UCSD-AML1 (cell line): ENCODE measurements around the gene MRPS23.
"Not testable (repeated sequence)": the region's sequence is repeated elsewhere in the genome, so short reads cannot be mapped to it uniquely, and the experiment has no call there.

Experiments
- DNase-seq: peaks from one replicate; lab custom pipeline; 2025; ENCODE audit not compliant: unreplicated experiment; lab: John Stamatoyannopoulos, UW

The MRPS23 gene

GRCh38 chr17:57864273-57864672 is 14.4 kb upstream of the MRPS23 start:
- DNase-seq = no peak

DNA sequence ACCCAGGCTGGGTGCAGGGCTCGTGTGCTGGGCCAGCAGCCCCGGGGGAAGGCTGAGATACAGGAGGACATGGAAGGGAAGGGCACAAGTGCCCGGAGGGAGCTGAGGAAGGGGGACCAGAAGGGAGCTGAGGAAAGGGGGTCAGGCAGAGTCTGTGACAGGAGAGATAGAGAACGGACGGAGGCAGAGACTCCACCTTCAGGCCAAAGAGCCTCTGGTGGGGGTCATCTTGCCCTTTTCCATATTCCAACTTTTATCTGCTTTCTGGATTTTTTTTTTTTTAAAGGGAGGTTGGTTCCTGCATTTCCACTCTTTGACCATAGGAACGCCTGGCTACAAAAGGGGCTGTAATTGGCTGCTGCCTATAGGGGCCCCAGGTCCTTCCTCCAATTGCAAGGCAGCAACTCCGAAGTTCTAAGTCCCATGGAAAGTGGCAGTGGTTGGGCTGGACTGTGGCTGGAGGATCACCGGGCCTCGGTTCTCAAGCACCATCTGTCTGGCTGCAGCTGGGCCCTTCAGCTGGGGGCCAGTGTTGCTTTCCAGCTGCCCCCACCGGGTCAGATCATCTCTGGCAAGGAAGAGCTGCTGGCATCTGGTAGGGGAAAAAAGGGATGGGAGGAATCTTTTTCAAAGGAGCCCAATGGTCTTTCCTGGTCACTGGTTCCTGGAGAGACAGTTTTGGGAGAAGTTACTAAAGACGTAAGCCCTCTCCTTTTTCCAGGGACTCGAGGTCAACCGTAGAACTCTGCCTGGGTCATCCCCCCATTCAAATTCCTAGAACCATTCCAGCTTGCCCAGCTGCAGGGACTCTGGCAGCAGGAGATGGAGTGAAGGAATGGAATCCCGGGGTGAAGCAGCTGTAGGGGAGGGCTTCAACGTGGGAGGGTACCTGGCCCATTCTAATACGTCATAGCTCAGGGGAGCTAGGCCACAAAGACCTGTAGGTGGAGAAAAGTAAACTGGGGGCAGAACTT is 13.1 kb upstream of the MRPS23 start:
- no peak for DNase-seq

DNA sequence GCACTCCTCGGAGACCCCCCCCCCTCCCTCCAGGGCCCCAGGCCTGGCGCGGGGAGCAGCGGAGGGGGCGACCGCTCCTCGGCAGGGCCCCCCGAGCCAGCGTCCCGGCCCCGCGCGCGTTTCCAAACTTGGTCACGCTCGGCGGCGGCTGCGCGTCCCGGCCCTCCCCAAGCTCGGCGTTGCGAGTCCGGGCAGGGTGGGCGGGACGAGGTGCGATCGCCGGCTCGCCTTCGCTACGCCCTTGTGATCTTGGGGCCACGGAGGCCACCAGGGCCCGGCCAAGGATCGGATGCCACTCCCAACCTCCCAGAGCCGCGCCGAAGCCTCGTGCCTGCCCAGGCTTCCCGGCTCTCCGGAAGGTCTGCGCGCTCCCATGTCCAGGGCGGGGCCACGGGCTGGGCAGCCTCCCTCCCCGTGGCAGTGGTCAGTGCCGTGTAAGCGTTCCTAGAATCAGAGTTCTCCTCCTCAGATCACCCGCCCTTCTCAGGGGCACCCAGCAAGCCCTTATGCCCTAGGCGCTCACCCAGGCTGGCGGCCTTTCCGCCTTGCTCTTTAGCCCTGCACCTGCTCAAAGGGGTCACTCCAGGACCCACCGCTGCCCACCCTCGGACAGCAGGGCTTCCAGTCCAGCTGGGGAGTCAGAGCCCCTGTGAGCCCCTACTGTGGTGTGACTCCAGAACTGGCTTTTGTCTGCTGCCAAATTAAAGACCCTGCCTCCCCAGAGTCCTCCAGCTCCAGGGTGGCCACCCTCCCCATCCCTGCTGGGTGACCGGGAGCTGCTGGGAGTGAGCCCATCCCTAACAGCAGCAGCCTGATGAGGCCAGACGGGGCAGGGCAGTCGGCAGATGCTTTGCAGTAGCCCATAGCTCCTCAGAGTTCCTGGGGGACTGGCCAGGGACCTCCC is 12.2 kb upstream of the MRPS23 start:
- DNase-seq = no peak

GRCh38 chr17:57861000-57861789 is 11.4 kb upstream of the MRPS23 start:
- peak; percentile 79 for DNase-seq

DNA sequence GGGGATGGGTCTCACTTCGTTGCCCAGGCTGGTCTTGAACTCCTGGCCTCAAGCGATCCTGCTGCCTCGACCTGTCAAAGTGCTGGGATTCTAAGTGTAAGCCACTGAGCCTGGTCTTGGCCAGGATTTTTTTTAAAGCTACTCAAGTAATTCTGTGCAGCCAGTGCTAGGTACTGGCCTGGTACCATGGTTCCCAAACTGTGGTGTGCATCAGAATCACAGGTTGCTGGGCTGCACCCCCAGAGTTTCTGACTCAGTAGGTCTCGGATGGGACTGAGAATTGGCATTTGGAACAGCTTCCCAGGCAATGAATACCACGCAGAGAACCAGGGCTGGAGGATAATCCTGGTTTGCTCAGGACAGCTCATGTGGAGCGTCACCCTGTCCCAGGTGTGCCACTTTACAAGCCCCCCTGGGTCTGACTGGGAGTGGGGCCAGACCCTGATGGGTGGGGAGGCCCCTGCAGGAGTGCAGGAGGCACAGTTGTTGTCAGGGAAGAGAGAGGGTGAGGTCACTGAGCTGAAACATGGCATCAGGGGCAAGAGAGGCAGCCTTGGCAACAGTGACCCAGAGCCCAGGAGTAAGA is 10.7 kb upstream of the MRPS23 start:
- DNase-seq = no peak

DNA sequence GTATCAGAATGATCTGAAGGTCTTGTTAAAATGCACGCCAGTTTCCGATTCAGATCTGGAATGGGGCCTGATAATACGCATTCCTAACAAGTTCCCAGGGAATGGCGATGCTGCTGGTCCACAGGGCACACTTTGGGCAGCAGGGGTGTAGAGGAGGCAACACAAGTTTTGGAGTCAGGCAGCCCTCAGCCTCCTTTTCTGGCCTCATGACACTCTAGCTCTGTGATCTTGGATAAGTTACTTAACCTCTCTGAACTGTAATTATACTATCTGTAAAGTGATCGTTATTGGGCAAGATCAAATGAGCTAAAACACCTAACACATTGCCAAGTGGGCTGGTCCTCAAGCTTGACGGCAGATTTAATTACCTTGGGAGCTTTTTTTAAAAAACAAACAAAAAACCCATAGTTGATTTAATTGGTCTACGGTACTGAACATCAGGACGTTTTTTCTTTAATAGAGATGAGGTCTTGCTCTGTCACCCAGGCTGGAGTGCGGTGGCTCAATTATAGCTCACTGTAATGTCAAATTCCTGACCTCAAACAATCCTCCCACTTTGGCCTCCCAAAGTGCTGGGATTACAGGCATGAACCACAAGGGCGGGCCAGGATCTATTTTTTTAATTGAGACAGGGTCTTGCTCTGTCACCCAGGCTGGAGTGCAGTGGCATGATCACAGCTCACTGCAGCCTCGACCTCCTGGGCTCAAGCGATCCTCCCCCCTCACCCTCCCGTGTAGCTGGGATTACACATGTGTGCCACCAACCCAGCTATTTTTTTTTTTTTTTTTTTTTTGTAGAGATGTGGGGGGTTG is 10.0 kb upstream of the MRPS23 start:
- no peak for DNase-seq

GRCh38 chr17:57858838-57859237 is 9.0 kb upstream of the MRPS23 start:
- no peak for DNase-seq

DNA sequence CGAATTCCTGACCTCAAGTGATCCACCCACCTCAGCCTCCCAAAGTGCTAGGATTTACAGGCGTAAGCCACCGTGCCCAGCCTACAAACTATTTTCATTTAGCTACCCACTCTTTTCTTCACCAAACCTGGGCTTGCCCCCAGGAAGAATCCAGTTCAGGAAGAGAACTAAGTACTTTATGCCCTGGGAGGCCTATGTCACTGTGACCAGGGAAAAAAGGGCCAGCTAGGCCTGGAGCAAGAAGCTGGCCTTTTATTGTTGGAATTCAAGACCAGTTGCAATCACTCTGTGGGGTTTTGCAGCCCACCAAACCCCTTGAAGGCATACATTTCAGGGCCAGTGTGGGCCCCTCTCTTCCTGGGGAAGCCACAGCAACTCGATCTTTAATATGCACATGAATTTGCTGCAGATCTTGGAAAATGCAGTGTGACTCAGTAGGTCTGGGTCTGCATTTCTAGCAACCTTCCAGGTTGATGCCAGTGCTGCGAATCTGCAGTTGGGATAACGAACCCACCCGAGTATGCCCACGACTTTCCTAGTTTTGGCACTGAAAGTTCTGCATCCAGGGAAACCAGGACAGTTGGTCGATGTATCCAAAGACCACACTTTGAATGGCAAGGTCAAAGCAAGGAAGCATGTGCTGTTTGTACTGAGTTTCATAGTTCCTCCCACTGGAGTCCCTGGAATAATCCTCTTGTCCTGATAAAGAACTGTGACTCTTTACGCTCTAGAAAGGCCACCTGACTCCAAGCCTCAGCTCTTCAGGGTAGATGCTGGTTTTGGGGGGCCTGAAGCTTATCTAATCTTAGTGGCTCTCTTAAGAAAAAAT is 7.2 kb upstream of the MRPS23 start:
- no peak for DNase-seq

DNA sequence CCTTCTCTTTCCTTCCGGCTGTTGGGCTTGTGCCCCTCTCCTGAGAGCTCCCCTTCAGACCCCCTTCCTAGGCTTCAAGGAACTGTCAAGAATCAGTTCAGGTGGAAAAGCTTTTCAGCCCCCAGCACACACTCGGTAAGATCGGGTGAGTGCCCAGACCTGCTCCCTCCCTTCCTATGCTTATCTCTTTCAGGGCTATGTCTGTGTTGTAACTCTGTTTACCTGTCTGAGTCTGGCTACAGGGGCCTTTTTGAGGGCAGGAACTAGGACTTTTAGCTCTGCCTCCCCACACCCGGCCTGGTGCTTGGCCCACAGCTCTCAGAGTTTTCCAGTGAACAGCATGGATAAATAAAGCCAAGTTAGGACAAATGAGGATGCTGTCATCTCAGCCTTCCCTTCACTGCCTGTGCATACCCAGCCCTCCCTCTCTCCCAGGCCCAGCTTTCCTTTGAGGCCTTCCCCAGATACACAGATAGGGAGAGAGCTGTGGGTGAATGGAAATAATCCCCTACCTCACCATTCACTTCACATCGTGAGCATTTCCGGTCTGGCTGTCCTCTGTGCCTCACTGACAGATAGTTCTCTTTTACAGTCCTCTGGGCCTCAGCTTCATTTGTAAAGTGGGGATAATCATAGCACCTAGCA is 5.7 kb upstream of the MRPS23 start:
- no peak for DNase-seq

DNA sequence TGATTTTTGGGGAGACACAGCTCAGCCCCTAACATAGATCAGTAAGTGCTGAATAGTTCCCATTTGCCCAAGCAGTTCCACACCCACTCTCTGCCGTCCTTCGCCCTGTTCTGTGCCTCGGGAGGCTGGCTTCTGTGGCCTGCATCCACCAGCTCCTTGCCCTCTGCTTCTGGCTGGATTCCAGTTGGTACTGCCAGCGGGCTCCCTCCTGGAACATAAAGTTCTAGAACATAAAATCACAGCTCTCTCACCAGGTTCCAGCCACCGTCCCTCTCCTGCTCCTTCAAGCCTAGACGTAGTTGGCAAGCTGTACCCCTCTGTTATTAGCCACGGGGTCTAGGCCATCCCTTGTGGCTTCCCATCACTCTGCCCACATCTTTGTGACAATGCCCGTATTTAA is 3.9 kb upstream of the MRPS23 start:
- DNase-seq = no peak

DNA sequence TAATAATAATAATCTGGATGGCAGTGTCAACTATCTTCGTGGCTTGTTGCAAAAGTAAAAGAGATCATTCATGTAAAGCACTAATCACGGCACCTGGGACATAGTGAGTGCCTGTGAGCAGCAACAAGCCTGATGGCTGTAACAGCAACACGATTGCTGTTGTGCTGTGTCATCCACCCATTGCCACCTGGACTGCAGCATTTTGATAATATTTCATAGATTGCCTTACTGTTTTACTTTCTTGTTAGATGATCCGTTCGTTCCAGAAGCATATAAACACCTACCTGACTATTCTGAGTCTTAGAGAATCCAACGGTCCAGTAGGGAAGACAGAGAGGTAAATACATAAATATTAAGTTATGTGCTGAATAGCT is 3.1 kb upstream of the MRPS23 start:
- no peak for DNase-seq

DNA sequence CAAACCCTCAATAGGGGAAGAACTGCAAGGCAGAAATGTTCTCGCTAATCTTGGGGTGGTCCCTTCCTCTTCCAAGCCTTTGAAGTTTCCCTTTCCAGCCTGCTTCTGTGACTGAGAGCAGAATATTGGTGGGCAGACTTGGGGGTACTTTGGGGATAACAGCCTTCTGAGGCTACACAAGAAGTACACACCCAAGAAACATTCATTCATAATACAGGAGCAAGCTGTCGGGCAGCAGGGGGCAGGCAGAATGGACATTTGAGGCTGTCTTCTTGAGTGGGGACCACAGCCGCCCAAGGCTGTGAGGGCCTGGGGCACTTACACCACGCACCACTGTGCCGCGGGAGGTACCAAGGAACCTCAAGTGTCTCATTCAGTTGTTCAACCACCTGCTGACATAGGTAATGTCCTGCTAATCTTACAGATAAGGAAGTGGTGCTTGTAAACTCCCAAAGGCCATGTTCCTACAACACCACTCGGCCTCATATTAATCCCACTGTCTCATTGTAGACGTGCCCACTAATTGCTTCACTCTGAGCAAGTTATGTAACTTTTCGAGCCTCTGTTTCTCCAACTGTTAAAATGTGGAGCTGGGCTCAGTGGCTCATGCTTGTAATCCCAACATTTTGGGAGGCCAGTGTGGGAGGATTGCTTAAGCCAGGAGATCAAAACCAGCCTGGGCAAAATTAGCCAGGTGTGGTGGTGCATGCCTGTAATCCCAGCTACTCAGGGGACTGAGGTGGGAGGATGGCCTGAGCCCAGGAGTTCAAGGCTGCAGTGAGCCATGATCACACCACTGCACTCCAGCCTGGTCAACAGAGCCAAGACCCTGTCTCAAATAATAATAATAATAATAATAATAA is 2.5 kb upstream of the MRPS23 start:
- DNase-seq = no peak

DNA sequence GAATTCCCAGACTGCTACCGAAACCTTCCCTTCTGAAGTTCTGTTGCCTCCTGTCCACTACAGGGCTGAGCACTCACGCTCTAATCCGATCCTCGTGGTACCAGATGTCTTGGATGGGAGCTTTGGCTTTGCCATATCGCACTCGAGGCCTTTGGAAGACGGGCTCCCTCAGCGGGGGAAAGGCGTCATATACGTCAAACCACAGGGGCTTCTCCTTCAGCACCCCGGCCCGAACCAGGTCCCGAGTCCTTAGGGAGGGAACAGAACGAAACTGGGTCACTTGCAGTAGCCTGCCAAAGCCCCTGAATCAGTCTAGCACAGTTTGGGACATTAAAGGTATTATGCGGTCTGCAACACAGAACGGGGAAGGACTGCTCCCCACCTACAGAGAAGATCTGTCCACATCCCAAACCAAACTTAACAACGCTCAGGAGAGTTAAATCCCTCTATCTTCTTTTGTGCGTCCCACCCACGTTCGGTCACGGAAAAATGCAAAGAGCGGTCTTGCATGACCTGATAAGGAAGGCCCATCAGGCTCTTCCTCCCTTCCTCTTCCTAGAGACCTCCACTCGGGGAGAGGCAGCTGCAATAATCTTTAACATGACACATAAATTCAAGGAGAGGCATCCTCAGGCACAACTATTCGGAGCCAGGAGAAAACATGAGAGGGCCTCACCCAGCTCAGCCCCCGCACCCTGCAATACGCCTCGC is 526 bp downstream of the MRPS23 start:
- no peak for DNase-seq

GRCh38 chr17:57846056-57846945 is 3.5 kb downstream of the MRPS23 start:
- DNase-seq = not testable (repeated sequence)

DNA sequence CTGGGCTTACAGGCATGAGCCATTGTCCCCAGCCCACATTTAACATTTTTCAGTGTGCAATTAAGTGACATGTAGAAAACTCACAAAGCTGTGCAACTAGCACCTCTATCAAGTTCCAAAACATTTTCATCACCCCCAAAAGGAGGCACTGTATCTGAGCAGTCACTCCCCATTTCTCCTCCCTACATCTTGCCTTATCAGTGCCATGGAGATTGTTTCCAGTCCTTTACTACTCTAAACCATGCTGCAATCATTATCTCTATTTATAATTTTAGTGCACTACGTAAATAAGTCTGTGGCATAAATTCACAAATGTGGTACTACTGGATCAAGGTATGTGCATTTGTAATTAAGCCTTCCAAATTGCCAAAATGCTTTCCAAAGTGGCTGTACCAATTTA is 7.6 kb downstream of the MRPS23 start:
- DNase-seq = no peak

DNA sequence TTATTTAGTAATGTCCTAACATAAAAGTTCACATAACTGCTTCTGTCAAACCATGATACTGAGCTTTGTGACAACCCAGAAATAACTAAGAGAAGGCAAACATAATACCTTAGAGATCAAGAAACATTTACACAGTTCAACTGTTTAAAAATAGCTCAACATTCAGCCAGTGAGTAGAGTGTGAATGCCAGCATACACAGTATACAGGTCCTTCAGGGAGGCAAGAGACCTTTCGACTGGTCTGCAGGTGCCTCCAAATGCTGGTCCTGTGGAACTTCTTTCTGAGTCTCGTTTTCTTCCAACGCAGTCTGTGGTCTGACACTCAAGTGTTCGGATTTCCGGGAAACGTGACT is 10.3 kb downstream of the MRPS23 start:
- no peak for DNase-seq
